ENCODE results near the gene ITPR3.

The ITPR3 gene

GRCh38 chr6:33620856-33621710 lies at the start of gene ITPR3:
Gene ITPR3, plus strand, starts transcription at chr6:33621322. Its CDS starts 281 bp downstream, at chr6:33621603.
- peak; percentile 73 for DNase-seq

GRCh38 chr6:33571637-33572316 lies 49.3 kb upstream of the ITPR3 start:
- DNase-seq = no peak

GRCh38 chr6:33575211-33575610 lies 45.9 kb upstream of the ITPR3 start:
- DNase-seq = no peak

- no peak for DNase-seq
Measured at GRCh38 chr6:33576668-33577067, 44.5 kb upstream of the ITPR3 start.

GRCh38 chr6:33577106-33577535 lies 44.0 kb upstream of the ITPR3 start:
- peak; percentile 36 for DNase-seq

GRCh38 chr6:33577718-33578117 lies 43.4 kb upstream of the ITPR3 start:
- DNase-seq = no peak

- no peak for DNase-seq
Measured at GRCh38 chr6:33578164-33578563, 43.0 kb upstream of the ITPR3 start.

- DNase-seq = no peak
Measured at GRCh38 chr6:33578588-33579011, 42.5 kb upstream of the ITPR3 start.

- DNase-seq = peak; percentile 84
Measured at GRCh38 chr6:33579828-33580714, 41.1 kb upstream of the ITPR3 start, which contains the start of gene BAK1. Gene BAK1, minus strand, starts transcription at chr6:33580276. Its CDS starts 2,672 bp downstream, at chr6:33577604.

GRCh38 chr6:33581186-33581585 lies 39.9 kb upstream of the ITPR3 start:
- no peak for DNase-seq

GRCh38 chr6:33583591-33584155 lies 37.4 kb upstream of the ITPR3 start:
- no peak for DNase-seq

- DNase-seq = no peak
Measured at GRCh38 chr6:33584700-33585402, 36.3 kb upstream of the ITPR3 start.

- DNase-seq = peak; percentile 79
Measured at GRCh38 chr6:33585403-33586107, 35.6 kb upstream of the ITPR3 start.

- DNase-seq = no peak
Measured at GRCh38 chr6:33586108-33586640, 34.9 kb upstream of the ITPR3 start.

- no peak for DNase-seq
Measured at GRCh38 chr6:33587529-33587928, 33.6 kb upstream of the ITPR3 start.

- no peak for DNase-seq
Measured at GRCh38 chr6:33588894-33589293, 32.2 kb upstream of the ITPR3 start.

- DNase-seq = no peak
Measured at GRCh38 chr6:33589392-33589730, 31.8 kb upstream of the ITPR3 start.

- peak; percentile 39 for DNase-seq
Measured at GRCh38 chr6:33589731-33590530, 31.2 kb upstream of the ITPR3 start.

- DNase-seq = no peak
Measured at GRCh38 chr6:33590531-33591198, 30.5 kb upstream of the ITPR3 start.
